HG03095 (cell line): ENCODE data around the gene RAE1.

ENCODE experiments used
- ATAC-seq: cut with Tn5 transposase; IDR thresholded peaks from one replicate; pipeline ENCODE4 v1.9.1; 2021; ENCODE audit warnings: moderate library complexity; ENCODE audit not compliant: unreplicated experiment

RAE1 gene

DNA sequence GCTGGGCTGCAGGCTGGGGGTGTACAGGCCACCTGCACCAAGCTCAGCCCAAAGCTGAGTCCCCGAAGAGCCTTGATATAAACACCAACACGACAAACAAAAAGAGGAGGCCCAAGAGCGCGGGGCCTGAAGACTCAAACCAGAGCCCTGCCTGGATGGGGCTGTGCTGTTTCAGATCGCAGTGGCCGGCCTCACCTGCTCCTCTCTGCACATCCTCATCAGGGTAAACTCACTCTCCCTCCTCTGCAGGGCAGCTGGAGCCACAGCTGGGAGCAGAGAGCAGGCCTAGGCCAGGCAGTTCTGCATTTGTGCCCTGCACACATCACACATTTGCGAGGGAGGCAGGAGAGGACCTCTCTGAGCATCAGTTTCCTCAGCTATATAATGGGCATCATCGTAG is 36.4 kb downstream of the RAE1 start:
- ATAC-seq, result no peak

DNA sequence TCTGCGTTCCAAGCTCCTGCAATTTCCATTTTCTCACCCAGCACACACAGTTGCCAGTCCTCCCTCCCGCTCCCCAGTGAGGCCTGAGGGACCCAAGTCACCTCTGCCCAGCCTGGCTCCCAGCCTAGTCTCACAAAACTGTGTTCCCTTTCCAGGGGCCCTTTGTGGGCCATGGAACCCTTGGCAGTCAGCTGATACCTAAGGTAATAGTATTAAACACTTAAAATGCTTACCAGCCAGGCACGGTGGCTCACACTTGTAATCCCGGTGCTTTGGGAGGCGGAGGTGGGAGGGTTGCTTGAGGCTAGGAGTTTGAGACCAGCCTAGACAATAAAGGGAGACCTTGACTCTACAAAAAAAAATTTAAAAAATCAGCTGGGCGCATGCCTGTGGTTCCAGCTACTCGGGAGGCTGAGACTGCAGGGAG is 36.9 kb downstream of the RAE1 start:
- no peak for ATAC-seq

GRCh38 chr20:57388953-57389694 is 38.1 kb downstream of the RAE1 start:
- peak; percentile 33 for ATAC-seq

DNA sequence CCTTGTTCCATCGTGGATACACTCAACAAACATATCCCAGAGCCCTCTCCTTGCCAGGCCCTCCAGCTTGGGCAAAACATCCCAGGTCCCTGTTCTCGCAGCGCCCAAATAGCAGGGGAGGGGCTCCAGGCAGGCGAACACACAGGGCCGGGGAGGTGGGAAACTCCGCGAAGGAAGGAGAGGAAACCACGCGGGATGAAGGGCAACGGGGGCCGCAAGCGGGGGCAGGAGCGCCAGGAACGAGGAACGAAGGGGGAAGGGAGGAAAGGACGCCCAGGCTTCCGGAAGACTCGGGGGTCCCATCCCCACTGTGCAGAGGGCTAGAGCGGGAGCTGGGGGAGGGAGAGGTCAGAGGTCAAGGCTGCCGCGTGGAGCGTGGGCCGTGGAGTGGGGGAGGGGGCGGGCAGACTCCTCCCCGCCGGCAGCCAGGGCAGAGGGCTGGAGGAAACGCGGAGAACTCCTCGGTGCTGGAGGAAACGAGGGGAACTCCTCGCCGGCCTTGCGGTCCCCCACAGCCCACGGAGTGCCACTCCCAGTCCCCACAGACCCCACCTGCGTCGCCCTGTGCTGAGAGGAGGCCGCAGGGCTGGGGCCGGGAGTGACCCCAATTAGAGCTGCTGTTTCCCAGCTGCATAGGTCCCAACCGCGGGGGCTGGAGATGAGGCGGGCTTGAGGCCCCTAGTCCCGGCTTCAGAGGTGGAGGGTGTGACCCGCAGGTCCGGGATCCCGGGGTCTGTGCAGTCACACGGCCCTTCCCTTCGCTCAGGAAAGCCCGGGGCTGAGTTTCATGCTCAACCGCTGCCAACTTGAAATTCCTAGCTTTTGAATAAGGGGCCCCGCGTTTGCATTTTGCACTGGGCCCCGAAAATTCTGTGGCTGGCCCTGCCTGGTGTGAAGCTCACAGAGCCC is 38.9 kb downstream of the RAE1 start:
- no peak for ATAC-seq

- ATAC-seq, result peak; percentile 37
Measured at GRCh38 chr20:57390604-57391438, 39.8 kb downstream of the RAE1 start, which contains the start of gene RBM38. TSS of gene RBM38 (plus strand) at chr20:57391396. CDS start at chr20:57391582, 186 bp downstream.

DNA sequence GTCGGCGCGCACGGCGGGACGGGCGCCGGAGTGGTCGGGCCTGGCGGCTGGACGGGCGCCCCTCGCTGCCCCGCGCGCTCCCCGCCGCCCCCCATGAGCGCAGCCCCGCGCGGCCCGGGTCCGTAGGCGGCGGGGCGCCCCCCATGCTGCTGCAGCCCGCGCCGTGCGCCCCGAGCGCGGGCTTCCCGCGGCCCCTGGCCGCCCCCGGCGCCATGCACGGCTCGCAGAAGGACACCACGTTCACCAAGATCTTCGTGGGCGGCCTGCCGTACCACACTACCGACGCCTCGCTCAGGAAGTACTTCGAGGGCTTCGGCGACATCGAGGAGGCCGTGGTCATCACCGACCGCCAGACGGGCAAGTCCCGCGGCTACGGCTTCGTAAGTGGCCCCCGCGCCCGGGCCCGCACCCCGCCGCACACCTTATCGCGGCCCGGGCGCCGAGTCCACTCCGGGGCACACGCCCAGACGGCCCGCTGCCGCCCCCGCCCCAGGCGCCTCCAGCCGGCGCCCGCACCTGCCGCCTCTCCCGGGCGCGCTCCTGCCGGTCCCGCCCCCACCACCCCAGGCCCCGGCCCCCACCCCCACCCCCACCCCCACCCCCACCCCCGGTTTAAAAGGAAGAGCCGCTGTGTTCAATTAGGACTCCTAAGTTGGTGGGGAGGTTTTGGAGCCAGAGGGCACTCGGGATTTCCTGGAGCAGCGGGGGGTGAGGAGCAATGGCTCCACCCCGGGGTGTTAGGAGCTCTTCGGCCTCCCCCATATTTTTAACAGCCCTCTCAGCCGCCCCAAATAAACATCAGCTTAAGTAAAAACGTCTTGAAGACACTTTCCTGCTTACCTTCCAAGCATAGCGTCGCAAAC is 40.6 kb downstream of the RAE1 start:
- peak; percentile 3 for ATAC-seq

DNA sequence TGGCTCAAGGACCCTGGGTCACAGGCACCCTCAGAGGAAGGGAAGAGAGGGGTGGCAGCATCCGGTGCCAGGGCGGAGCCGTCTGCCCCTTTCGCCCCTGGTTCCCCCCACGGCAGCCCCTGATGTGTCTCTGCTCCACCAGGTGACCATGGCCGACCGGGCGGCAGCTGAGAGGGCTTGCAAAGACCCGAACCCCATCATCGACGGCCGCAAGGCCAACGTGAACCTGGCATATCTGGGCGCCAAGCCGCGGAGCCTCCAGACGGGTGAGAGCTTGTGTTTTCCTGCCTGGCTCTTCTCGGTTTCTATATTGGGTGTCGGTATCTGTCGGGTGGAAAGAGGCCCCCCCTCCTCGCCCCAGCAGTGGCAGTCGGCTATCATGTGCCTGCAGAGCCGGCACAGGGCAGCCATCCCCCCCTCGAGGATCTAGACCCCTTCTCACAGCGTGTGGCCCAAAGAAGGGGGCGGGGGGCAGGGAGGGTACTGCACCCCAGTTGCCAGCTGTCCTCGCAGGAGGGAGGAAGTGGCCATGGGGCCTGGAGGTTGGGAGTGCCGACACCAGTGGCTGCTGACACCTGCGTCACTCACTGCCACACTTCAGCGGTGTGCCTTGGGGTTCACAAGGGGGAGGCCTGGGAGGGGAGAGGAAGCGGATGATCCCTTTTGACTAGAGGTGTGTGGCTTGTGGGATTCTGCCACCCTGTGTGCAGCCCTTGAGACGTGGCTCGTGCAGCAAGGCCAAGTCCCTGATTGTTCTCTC is 41.6 kb downstream of the RAE1 start:
- ATAC-seq, result no peak

- ATAC-seq, result no peak
Measured at GRCh38 chr20:57393321-57394120, 42.5 kb downstream of the RAE1 start.

GRCh38 chr20:57394121-57395082 is 43.3 kb downstream of the RAE1 start:
- ATAC-seq, result no peak

- no peak for ATAC-seq
Measured at GRCh38 chr20:57395111-57395966, 44.3 kb downstream of the RAE1 start.

DNA sequence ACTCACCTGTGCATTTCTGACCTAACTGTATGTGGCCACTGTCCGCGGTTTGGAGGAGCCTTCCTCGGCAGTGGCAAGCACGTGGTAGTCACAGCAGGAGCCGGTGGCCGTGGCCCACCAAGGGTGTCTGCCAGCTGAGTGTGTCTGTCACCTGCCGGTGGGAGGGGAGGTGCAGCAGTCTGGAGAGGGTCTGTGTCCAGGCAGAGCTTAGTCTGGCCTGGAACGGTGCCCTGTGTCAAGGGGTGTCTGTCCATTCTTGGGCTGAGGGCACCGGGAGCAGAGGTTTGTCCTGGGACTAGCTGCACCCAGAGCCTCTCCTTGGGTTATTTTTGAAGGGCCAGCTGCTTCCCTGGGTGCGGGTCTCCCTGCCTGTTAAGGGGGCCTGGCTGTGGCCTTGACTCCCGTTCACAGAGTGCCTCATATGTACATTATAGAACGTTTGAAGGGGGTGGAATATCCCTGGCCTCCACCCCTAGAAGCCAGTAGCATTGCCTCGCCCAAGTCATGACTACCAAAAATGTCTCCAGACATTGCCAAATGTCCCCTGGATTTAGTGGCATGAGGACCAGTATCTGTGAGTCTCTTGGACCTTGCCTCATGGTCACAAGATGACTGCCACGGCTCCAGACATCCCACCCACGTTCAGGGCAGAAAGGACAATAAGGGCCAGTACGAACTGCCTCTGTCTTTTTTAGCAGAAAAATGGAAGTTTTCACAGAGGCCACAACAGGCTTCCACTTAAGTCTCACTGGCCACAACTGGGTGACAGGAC is 45.3 kb downstream of the RAE1 start:
- no peak for ATAC-seq

DNA sequence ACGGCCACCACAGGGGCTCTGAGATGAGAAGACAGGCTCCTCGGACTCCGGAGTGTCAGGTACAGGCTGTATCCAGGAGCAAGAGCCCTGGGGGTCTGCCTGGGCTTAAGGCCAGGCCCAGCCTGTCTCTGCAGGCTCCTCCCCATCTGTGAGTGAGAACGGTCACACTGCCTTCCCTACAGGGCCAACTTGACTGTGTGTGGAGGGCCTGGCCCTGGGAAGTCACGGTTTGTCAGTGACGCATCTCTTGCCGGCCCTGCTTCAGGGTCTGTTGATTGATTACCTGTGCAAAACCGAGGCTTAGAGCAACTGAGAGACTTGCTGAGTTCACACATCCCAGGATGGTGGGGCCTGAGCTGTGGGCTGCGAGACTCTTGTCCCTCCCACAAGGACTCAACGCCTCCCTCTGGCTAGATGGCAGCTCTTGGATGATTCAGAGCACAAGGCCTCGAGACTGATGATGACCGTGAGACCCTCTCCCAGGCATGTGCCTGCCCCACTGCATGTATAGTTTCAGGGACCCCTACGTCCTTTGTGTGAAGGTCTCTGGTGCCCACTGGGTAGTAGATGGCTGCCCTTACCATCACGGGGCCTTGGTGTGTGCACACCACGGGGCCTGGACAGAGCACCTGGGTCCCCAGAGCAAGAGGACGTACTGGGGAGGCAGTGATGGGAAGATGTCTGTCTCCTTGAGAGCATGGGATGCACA is 46.1 kb downstream of the RAE1 start:
- ATAC-seq, result no peak

DNA sequence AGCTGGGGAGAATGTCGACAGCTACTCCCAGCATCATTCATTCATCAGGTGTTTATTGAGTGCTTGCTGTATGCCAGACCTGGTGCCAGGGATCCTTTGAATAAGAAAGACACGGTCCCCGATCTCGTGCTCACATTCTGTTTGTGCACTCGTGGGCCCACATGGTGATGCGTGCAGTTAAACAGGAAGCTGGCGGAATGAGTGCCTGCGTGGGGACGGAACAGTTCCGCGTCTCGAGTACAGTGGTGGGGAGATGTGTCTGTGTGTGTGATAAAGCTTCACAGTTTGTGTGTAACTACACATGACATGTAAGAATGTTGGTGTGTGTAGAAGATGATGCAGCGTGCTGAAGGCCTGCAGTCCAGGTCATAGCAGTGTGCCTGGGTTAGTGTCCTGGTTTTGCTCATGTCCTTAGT is 46.6 kb downstream of the RAE1 start:
- no peak for ATAC-seq

DNA sequence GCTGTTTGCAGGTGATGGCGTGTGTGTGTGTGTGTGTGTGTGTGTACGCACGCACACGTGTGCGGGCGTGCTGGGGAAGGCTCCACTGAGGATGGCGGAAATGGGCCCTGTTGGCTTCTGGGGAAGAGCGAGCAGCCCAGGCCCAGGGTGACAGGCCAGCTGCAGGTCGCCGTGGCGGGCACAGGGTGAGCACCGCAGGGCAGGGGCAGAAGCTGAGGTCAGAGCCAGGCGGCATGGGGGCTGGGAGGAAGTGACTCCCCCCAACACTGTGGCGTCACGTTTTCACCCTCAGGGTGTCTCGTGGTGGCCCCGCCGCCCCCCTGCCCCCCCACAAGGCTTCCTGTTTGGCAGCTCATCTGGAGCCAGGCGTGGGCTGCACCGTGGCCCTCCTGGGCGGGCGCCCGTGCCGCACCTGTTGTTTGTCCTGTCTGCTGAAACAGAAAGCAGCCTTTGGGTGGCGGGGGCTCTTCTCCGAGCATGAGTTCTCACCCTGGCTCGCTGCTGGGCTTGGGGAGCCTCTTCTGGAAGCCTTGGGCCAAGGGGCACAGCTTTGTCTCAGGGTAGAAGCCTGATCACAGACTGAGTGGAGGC is 47.3 kb downstream of the RAE1 start:
- ATAC-seq, result peak; percentile 39
